ENCODE data around the gene PSPH.
A peak's percentile ranks its signal among the peaks of the same experiment; 100 is the strongest.
"Not testable (repeated sequence)": the region's sequence is repeated elsewhere in the genome, so short reads cannot be mapped to it uniquely, and the experiment has no call there.

The PSPH gene

GRCh38 chr7:56063500-56063881 is 12.2 kb upstream of the PSPH start:
- DNase-seq (ENCODE audit: low read depth, low spot score), result no peak

- DNase-seq (ENCODE audit: low read depth, low spot score), result peak; percentile 61
Observed at GRCh38 chr7:56062382-56062781, 11.1 kb upstream of the PSPH start.

DNA sequence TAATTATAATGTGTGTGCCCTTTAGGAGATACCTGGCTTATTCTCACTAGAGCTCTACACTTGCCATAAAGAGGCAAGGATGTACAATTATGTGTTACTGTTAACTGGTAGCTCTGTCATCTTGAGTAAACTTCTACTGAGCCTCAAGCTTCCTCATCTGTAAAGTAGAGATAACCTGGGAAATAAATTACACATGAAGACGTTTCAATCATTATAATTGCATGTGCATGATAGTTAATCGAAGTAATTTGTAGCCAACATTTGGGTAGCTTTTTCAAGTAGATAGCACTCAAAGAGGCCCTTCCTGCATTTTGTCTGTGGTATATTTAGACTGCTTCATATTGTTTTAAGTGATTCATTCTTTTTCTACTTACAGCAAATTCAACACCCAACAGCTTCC is 2.7 kb upstream of the PSPH start:
- DNase-seq (ENCODE audit: low read depth, low spot score), result no peak

DNA sequence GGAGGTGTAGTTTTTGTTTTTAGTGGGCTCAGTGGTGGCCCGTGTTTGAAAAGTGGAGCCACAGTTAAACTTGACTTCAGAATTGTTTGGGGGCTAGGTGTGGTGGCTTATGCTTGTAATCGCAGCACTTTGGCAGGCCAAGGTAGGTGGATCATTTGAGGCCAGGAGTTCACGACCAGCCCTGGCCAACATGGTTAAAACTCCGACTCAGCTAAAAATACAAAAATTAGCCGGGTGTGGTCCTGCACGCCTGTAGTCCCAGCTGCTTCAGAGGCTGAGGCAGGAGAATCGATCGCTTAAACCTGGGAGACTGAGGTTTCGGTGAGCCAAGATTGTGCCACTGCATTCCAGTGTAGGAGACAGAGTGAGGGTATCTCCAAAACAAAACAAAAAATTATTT is 2.1 kb upstream of the PSPH start:
- DNase-seq (ENCODE audit: low read depth, low spot score), result no peak

GRCh38 chr7:56051053-56051338 is 248 bp downstream of the PSPH start:
- DNase-seq (ENCODE audit: low read depth, low spot score), result no peak

GRCh38 chr7:56048763-56049162 is 2.5 kb downstream of the PSPH start:
- peak; percentile 33 for DNase-seq (ENCODE audit: low read depth, low spot score)

DNA sequence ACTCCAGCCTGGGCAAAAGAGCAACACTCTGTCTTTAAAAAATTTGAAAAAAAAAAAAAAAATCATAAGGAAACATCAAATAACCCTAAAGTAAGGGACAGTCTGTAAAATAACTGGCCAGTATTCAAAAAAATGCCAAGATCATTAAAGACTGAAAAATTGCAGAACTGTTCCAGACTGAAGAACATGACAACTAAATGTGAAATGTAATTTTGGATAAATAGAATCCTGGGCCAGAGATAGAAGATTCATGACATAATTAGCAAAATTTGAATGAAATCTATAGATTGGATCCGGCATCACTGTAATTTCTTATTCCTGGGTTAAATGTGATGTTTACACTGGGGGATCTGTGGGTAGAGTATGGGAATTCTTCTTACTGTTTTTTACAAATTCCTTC is 3.0 kb downstream of the PSPH start:
- no peak for DNase-seq (ENCODE audit: low read depth, low spot score)

DNA sequence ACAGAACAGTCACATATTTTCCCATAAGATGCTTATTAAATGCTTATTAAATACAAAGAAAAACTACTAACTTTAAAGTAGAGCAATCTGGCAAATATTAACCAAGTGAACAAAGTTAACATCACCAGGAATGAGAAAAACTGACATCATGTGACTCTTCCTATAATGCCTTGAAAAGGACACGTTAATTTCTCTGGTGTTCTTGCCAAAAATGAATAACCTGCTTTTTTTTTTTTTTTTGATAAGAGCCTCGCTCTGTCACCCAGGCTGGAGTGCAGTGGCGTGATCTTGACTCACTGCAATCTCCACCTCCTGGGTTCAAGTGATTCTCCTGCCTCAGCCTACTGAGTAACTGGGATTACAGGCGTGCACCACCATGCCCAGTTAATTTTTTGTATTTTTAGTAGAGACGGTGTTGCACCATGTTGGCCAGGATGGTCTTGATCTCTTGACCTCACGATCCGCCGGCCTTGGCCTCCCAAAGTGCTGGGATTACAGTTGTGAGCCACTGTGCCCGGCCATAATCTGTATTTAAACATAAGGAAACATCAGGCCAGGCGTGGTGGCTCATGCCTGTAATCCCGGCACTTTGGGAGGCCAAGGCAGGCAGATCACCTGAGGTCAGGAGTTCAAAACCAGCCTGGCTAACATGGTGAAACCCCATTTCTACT is 3.7 kb downstream of the PSPH start:
- not testable (repeated sequence) for DNase-seq (ENCODE audit: low read depth, low spot score)

DNA sequence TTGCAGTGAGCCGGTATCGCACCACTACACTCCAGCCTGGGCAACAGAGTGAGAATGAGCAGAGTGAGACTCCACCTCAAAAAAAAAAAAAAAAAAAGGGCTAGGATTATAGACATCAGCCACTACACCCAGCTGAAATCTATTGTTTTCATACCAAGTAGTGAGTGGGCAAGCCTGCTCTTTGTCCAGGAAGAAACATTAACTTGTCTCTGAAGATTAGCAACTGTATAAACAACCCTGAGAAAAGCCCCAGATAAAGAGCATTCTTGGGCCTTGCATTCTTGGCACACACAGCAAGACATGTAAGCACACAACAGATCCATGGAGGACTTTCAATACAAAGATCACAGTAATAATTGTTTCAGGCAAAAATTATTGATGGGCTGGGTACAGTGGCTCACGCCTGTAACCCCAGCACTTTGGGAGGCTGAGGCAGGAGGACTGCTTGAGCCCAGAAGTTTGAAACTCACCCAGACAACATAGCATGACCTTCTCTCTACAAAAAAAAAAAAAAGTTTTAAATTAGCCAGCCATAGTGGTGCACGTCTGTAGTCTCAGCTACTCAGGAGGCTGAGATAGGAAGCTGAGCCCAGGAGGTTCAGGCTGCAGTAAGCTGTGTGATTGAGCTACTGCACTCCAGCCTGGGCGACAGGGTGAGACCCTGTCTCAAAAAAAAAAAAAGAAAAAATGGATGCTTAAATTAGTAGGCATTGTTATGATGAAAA is 4.4 kb downstream of the PSPH start:
- peak; percentile 86 for DNase-seq (ENCODE audit: low read depth, low spot score)

DNA sequence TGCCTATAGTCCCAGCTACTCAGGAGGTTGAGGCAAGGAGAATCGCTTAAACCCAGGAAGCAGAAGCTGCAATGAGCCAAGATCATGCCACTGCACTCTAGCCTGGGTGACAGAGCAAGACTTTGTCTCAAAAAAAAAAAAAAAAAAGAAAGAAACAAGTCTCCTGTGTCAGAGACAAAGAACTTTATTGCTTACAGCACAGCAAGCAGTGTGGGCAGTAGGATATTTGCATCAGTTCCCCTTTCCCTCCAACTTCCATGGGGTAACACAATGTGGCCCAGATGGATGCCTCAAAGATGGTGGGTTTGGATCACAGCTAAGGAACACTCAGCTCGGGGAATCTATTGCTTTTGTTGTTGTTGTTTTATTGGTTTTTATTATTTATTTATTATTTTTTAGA is 5.5 kb downstream of the PSPH start:
- not testable (repeated sequence) for DNase-seq (ENCODE audit: low read depth, low spot score)

GRCh38 chr7:56040730-56041129 is 10.5 kb downstream of the PSPH start:
- DNase-seq (ENCODE audit: low read depth, low spot score), result no peak

GRCh38 chr7:56033671-56034432 is 17.4 kb downstream of the PSPH start:
- DNase-seq (ENCODE audit: low read depth, low spot score), result peak; percentile 81

- DNase-seq (ENCODE audit: low read depth, low spot score), result not testable (repeated sequence)
Observed at GRCh38 chr7:56032578-56032977, 18.7 kb downstream of the PSPH start.

DNA sequence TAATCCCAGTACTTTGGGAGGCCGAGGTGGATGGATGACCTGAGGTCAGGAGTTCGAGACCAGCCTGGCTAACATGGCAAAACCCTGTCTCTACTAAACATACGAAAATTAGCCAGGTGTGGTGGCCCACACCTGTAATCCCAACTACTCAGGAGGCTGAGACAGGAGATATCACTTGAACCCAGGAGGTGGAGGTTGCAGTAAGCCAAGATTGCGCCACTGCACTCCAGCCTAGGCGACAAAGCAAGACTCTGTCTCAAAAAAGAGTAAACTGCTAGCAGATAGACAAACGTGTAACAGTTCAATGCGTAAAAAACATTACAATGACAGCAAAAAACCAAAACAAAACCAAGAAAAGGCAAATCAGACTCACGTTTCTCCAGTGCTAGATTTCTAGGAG is 19.7 kb downstream of the PSPH start:
- not testable (repeated sequence) for DNase-seq (ENCODE audit: low read depth, low spot score)

GRCh38 chr7:56030340-56030739 is 20.9 kb downstream of the PSPH start:
- no peak for DNase-seq (ENCODE audit: low read depth, low spot score)

DNA sequence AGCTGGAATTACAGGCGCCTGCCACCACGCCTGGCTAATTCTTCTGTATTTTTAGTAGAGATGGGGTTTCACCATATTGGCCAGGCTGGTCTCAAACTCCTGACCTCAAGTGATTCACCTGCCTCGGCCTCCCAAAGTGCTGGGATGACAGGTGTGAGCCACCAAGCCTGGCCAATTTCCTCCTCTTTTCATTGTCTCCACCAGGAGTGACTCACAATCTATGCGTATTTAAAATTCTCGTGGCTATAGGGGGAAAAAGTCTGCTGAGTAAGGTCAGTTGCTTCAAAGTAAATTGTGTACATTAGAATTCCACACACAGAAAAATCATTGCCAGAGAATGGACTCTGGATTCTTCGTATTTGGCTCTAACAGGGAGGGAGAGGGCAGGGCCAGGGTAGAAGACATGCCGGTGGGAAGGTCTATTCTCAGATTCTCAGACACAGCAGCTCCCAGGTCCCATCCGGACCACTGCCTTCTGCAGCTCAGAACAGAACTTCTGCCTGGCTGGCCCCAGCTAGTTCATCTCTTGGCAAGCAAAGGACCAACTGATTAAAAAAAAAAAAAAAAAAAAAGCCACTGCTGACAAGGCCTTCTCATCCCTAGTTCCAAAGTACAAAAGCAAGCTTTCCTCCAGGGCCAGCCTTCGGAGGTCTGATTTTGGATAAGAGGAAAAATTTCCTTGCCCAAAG is 22.2 kb downstream of the PSPH start:
- peak; percentile 57 for DNase-seq (ENCODE audit: low read depth, low spot score)

GRCh38 chr7:56026538-56026937 is 24.7 kb downstream of the PSPH start:
- no peak for DNase-seq (ENCODE audit: low read depth, low spot score)

GRCh38 chr7:56023500-56023899 is 27.7 kb downstream of the PSPH start:
- no peak for DNase-seq (ENCODE audit: low read depth, low spot score)

DNA sequence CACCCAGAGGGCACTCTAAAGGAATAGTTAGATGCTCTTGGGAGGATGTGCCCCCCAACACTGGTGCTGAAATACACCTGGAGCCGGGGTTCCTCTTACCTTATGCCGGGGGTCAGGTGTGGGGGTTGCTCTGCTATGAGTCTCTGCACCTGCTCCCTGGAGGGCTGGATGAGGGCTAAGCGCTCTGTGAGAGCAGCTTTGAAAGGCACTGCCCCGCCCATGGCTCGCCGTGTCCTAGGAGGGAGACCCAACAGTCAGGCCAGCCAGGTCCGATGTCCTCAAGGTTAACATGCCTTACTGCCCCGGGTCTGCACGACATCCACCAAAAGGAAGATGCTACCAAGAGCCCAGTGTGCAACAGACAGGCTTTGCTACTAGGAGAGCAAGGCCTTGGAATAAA is 31.7 kb downstream of the PSPH start:
- DNase-seq (ENCODE audit: low read depth, low spot score), result no peak

DNA sequence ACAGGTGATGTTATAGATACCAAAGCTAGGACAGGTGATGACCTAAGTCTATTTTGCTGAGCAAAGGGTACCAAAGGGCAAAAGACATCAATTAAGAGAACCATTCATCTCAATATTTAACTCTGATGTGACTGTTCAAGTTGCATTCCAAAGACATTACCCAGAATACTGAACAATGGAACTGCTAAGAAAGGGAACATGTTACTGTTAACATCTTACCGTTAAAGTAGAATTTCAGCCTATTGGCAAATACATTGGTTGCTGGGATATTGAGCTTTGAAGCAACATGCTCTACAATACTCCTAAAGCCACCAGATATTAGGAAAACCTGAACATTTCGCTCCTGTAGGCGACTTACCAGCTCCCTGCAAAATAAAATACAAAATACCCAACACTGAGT is 34.2 kb downstream of the PSPH start:
- not testable (repeated sequence) for DNase-seq (ENCODE audit: low read depth, low spot score)

GRCh38 chr7:56009695-56010094 is 41.5 kb downstream of the PSPH start:
- peak; percentile 81 for DNase-seq (ENCODE audit: low read depth, low spot score)

DNA sequence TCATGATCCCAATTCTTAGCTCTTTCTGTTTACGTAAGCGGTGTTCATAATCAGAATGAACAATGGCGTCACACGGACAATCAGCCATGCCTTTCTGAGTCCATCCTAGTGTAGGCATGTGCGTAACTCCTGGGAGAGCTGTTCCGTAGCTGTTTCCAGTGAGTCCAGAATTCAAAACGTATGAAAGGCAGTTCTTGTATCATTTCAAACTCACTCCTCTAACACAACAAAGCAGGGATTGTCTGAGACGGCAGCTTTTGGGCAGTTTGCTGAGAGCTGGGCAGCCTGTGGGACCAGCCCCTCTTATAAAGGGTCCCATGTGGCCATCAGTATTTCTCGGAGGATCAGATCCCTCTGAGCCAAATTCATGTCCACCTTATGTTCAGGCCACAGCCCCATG is 43.4 kb downstream of the PSPH start:
- no peak for DNase-seq (ENCODE audit: low read depth, low spot score)
